DMS114 treated with DMSO at 0.1 percent for 48 hours (cell line): ENCODE results near the gene RASL11A.
"Not testable (repeated sequence)": the region's sequence is repeated elsewhere in the genome, so short reads cannot be mapped to it uniquely, and the experiment has no call there.

Experiments used
- DNase-seq: peaks from one replicate; lab custom pipeline; 2025; ENCODE audit not compliant: unreplicated experiment; lab: John Stamatoyannopoulos, UW

The RASL11A gene

GRCh38 chr13:27267596-27267995 is 3.0 kb upstream of the RASL11A start:
- no peak for DNase-seq

- no peak for DNase-seq
Measured at GRCh38 chr13:27269114-27269665, 1.4 kb upstream of the RASL11A start.

- DNase-seq: no peak
Measured at GRCh38 chr13:27271570-27272096, 1.0 kb downstream of the RASL11A start.

GRCh38 chr13:27273658-27274425 is 3.2 kb downstream of the RASL11A start:
- DNase-seq: no peak

- DNase-seq: no peak
Measured at GRCh38 chr13:27274631-27275030, 4.0 kb downstream of the RASL11A start.

GRCh38 chr13:27276188-27276587 is 5.6 kb downstream of the RASL11A start:
- DNase-seq: no peak

GRCh38 chr13:27279506-27279905 is 8.9 kb downstream of the RASL11A start:
- no peak for DNase-seq

GRCh38 chr13:27280009-27280656 is 9.5 kb downstream of the RASL11A start:
- DNase-seq: no peak

GRCh38 chr13:27280841-27281240 is 10.2 kb downstream of the RASL11A start:
- DNase-seq: no peak

GRCh38 chr13:27281420-27281819 is 10.8 kb downstream of the RASL11A start:
- DNase-seq: no peak

- no peak for DNase-seq
Measured at GRCh38 chr13:27283906-27284493, 13.4 kb downstream of the RASL11A start.

- DNase-seq: no peak
Measured at GRCh38 chr13:27288392-27288791, 17.8 kb downstream of the RASL11A start.

GRCh38 chr13:27289011-27289665 is 18.5 kb downstream of the RASL11A start:
- DNase-seq: no peak

- no peak for DNase-seq
Measured at GRCh38 chr13:27290715-27291114, 20.1 kb downstream of the RASL11A start.

- DNase-seq: not testable (repeated sequence)
Measured at GRCh38 chr13:27291967-27292366, 21.3 kb downstream of the RASL11A start.

GRCh38 chr13:27293076-27293691 is 22.6 kb downstream of the RASL11A start:
- DNase-seq: no peak

- DNase-seq: no peak
Measured at GRCh38 chr13:27293873-27294515, 23.4 kb downstream of the RASL11A start.

GRCh38 chr13:27295096-27295495 is 24.5 kb downstream of the RASL11A start:
- no peak for DNase-seq

- DNase-seq: no peak
Measured at GRCh38 chr13:27295660-27296059, 25.0 kb downstream of the RASL11A start.

GRCh38 chr13:27296496-27296895 is 25.9 kb downstream of the RASL11A start:
- no peak for DNase-seq
